LHCN-M2 (cell line): ENCODE measurements around the gene ZMYND8. TPM values are rescaled to one million over a fixed set of nuclear protein-coding genes. Genes with fewer than 3 reads are reported as not detected.
"Not testable (repeated sequence)": the region's sequence is repeated elsewhere in the genome, so short reads cannot be mapped to it uniquely, and the experiment has no call there.

Source experiments
- DNase-seq: peaks from one replicate; pipeline ENCODE4 v3.0.0-alpha.2; 2012; ENCODE audit warnings: low read depth
- total RNA-seq: library from RNA; depleted of rRNA; stranded (reverse); fragments of >200 nt; gene quantifications from 2 replicates; pipeline ENCODE4 v1.2.3, GENCODE V29; 2014

ZMYND8 gene
- total RNA-seq, 1 experiment from 2014 or later, result 56.4 TPM

GRCh38 chr20:47247972-47248371 lies 108.5 kb downstream of the ZMYND8 start:
- DNase-seq, result no peak

GRCh38 chr20:47246061-47246777 lies 110.3 kb downstream of the ZMYND8 start:
- DNase-seq, result no peak

- DNase-seq, result not testable (repeated sequence)
Observed at GRCh38 chr20:47245166-47245565, 111.3 kb downstream of the ZMYND8 start.

- DNase-seq, result peak; percentile 32
Observed at GRCh38 chr20:47244451-47244850, 112.0 kb downstream of the ZMYND8 start.

- no peak for DNase-seq
Observed at GRCh38 chr20:47243532-47244305, 112.8 kb downstream of the ZMYND8 start.

- DNase-seq, result no peak
Observed at GRCh38 chr20:47243003-47243402, 113.5 kb downstream of the ZMYND8 start.

- peak; percentile 84 for DNase-seq
Observed at GRCh38 chr20:47241345-47241781, 115.1 kb downstream of the ZMYND8 start.

- DNase-seq, result not testable (repeated sequence)
Observed at GRCh38 chr20:47240096-47240495, 116.4 kb downstream of the ZMYND8 start.

- DNase-seq, result no peak
Observed at GRCh38 chr20:47239719-47240067, 116.8 kb downstream of the ZMYND8 start.

GRCh38 chr20:47238780-47239718 lies 117.5 kb downstream of the ZMYND8 start:
- DNase-seq, result no peak

GRCh38 chr20:47237715-47238114 lies 118.8 kb downstream of the ZMYND8 start:
- DNase-seq, result no peak

- no peak for DNase-seq
Observed at GRCh38 chr20:47236639-47236900, 119.9 kb downstream of the ZMYND8 start.

- no peak for DNase-seq
Observed at GRCh38 chr20:47235853-47236638, 120.5 kb downstream of the ZMYND8 start.

GRCh38 chr20:47235111-47235510 lies 121.4 kb downstream of the ZMYND8 start:
- DNase-seq, result no peak

GRCh38 chr20:47233333-47234188 lies 122.9 kb downstream of the ZMYND8 start:
- DNase-seq, result peak; percentile 26

- DNase-seq, result no peak
Observed at GRCh38 chr20:47232518-47232917, 124.0 kb downstream of the ZMYND8 start.

GRCh38 chr20:47231382-47232039 lies 125.0 kb downstream of the ZMYND8 start:
- DNase-seq, result peak; percentile 36

GRCh38 chr20:47230811-47231256 lies 125.7 kb downstream of the ZMYND8 start:
- DNase-seq, result no peak

- no peak for DNase-seq
Observed at GRCh38 chr20:47228654-47229053, 127.8 kb downstream of the ZMYND8 start.

- DNase-seq, result no peak
Observed at GRCh38 chr20:47227576-47227975, 128.9 kb downstream of the ZMYND8 start.
